GM20000 (cell line): ENCODE results near the gene CDK17.
A peak's percentile ranks its signal among the peaks of the same experiment; 100 is the strongest.

ENCODE experiments used
- DNase-seq: peaks from one replicate; pipeline ENCODE4 v3.0.0; 2012; ENCODE audit warnings: low spot score
- TF ChIP-seq, protein P1 (sequence below): IDR thresholded peaks from 2 replicates; pipeline ENCODE4 v1.5.1; 2012; ENCODE audit warnings: mild to moderate bottlenecking, control low read depth; ENCODE audit errors: extremely low read depth, missing control alignments

The CDK17 gene

DNA sequence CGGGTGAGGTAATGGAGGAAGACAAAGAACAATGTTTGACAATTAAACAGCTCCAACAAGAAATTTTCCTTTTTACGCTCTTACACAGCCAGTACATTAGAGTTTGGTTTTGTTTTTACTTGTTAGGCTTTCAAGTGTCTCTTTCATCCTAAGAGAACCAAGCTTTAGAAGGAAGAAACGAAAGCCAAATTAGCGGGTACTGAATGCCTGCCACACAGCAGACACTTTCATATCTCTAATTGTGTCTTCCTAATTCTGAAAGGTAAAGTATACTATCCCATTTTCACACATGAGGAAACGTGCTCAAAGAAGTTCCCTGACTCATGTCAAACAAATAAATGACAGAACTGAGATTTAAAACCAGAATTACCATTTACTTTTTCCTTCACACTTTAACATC lies 65.0 kb downstream of the CDK17 start:
- TF ChIP-seq, protein P1, sequence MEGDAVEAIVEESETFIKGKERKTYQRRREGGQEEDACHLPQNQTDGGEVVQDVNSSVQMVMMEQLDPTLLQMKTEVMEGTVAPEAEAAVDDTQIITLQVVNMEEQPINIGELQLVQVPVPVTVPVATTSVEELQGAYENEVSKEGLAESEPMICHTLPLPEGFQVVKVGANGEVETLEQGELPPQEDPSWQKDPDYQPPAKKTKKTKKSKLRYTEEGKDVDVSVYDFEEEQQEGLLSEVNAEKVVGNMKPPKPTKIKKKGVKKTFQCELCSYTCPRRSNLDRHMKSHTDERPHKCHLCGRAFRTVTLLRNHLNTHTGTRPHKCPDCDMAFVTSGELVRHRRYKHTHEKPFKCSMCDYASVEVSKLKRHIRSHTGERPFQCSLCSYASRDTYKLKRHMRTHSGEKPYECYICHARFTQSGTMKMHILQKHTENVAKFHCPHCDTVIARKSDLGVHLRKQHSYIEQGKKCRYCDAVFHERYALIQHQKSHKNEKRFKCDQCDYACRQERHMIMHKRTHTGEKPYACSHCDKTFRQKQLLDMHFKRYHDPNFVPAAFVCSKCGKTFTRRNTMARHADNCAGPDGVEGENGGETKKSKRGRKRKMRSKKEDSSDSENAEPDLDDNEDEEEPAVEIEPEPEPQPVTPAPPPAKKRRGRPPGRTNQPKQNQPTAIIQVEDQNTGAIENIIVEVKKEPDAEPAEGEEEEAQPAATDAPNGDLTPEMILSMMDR = no peak
- no peak for DNase-seq

DNA sequence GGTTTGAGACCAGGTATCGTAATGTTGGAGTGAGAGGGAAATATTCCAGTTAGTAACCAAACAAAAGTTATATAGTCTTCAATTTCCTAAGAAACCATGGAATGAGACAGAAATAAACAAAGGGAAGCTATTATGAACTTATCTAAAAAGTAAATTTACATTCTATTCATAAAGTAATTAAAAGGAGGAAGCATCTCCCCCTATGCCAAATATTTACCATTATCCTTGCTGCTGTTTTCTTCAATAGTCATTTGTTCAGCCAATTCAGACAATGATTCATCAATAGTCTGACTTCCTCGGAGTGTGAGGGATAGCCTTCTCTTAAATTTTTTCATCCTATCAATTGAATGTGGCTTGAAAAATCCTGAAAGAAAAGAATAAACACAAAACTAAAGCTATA lies 65.7 kb downstream of the CDK17 start:
- DNase-seq = no peak
- TF ChIP-seq, protein P1 = no peak

DNA sequence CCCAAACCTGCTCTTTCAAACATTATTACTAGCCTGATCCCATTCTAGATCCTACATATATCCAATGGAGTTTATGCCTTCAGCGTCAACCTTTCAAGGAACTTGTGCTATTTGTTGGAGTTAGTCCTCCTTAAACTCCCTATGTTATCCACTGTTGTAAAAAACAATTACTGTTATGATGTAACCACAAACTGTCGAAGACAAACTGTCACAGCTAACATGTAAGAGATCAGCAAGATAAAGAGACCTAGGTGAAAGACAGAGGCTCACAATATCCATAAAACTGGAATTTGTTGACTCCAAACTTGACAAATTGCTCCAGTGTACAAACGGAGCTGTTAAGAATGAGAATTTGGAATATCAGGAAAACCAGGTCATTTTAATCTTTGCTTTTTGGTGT lies 70.7 kb downstream of the CDK17 start:
- TF ChIP-seq, protein P1 = no peak
- DNase-seq = no peak

DNA sequence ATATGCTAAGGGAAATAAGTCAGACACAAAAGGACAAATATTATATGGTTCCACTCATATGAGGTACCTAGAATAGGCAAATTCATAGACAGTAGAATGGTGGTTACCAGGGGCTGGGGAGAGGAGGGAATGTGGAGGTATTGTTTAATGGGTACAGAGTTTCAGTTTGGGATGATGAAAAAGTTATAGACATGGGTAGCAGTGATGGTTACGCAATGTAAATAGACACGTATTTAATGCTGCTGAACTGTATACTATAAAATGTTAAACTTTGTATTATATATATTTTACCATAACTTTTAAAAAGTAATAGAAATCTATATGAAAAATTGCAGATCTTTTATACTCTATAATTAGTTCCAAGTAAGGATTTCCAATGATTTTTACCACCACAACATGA lies 71.2 kb downstream of the CDK17 start:
- TF ChIP-seq, protein P1 = no peak
- no peak for DNase-seq

DNA sequence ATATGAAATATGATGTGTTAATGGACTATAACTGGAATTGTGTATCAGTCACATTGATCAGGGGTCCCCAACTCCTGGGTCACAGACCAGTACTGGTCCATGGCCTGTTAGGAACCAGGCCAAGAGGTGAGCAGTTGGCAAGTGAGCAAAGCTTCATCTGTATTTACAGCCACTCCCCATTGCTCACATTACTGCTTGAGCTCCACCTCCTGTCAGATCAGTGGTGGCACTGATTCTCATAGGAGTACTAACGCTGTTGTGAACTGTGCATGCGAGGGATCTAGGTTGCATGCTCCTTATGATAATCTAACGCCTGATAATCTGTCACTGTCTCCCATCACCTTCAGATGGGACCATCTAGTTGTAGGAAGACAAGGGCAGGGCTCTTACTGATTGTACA lies 72.3 kb downstream of the CDK17 start:
- TF ChIP-seq, protein P1 = peak; percentile 1
- no peak for DNase-seq

DNA sequence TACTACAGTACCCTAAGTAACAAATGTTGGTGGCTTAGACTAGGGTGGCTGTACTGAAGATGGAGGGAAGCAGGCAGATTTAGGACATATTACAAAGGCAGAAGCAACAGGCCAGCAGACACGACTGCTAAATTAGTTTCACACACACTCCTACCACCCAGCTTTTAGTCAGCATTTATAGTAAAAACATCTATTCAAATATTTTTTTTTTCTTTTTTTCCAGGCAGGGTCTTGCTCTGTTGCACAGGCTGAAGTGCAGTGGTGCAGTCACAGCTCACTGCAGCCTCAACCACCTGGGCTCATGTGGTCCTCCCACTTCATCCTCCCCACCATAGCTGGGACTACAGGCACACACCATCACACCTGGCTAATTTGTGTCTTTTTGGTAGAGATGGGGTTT lies 72.9 kb downstream of the CDK17 start:
- no peak for DNase-seq
- TF ChIP-seq, protein P1 = no peak

DNA sequence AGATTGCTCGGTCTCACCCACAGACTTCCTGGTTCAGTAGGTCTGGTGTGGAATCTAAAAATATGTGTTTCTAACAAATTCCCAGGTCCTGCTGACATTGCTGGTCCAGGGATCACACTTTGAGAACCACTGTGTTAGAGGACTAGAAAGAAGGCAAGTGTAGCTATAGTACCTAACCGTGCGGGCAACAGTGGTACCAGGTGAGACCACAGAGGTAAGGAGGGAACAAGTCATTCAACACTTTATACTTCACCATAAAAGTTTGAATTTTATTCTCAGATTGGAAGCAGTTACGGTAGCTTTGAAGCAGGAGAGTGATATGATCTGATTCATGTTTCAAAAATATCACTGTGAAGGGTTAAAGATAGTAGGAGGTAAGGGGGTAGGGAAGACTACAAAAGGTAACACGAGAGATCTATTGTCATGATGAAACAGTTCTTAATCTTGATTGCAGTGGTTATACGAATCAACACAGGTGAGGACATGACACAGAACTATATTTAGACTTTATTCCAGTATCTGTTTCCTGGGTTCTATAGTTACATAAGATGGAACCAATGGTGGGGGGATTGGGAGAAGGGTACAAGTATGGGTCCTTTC lies 73.5 kb downstream of the CDK17 start:
- no peak for DNase-seq
- TF ChIP-seq, protein P1 = no peak
